Lower lobe of right lung (tissue), 2 donors: ENCODE measurements around the gene GORAB. TPM values are rescaled to one million over a fixed set of nuclear protein-coding genes. Genes with fewer than 3 reads are reported as not detected.

Experiments used
- ATAC-seq, 2 donors: fragments of 200-7000 bp; cut with Tn5 transposase; one replicate each; pipeline ENCODE4 v1.9.1; 2020 to 2022; ENCODE audit warnings: mild to moderate bottlenecking in 2 of 2, moderate library complexity in 2 of 2
- DNase-seq: peaks from one replicate; pipeline ENCODE4 v3.0.0-alpha.2; 2020
- H3K27ac ChIP-seq: fragments of 200-600 bp; one replicate; pipeline ENCODE4 v1.8.0; 2022
- H3K27me3 ChIP-seq: fragments of 200-600 bp; one replicate; pipeline ENCODE4 v1.8.0; 2022; ENCODE audit warnings: low read depth
- H3K36me3 ChIP-seq: fragments of 200-600 bp; one replicate; pipeline ENCODE4 v1.8.0; 2022; ENCODE audit warnings: mild to moderate bottlenecking
- H3K4me1 ChIP-seq: fragments of 200-600 bp; one replicate; pipeline ENCODE4 v1.8.0; 2022
- H3K4me3 ChIP-seq: fragments of 200-600 bp; one replicate; pipeline ENCODE4 v1.8.0; 2022; ENCODE audit warnings: mild to moderate bottlenecking
- H3K9me3 ChIP-seq: fragments of 200-600 bp; one replicate; pipeline ENCODE4 v1.8.0; 2022
- CTCF ChIP-seq: fragments of 200-600 bp; IDR thresholded peaks from one replicate; pipeline ENCODE4 v1.8.0; 2022; ENCODE audit warnings: antibody characterized with exemption, mild to moderate bottlenecking
- intact Hi-C: fragments of 100-400 bp; cut with DNase I; formaldehyde crosslinking; loops from one replicate; pipeline ENCODE4 v1.11.0; 2022
- total RNA-seq: library from RNA; stranded (reverse); fragmentation: NEBNext Ultra II Directional; extraction: Animal tissue kit (Norgen Biotek cat#: 25700); gene quantifications from one replicate; pipeline ENCODE4 v1.2.1, GENCODE V29; 2021
- donor health status: DM: no; HTN: yes; CAD: no; lungs with severe emphysema.

The GORAB gene
- total RNA-seq, 1 donor from 2014 or later, result 12.2 TPM

GRCh38 chr1:170495006-170495405 lies 37.0 kb upstream of the GORAB start:
- no peak overlapping the region for H3K27ac ChIP-seq

GRCh38 chr1:170498876-170499275 lies 33.1 kb upstream of the GORAB start:
- H3K27me3 ChIP-seq, result no peaks in the 10 kb centered on the region
- no peak for TF ChIP-seq CTCF
- no peak for ATAC-seq
- intact Hi-C loops, result no loop called here
- no peak overlapping the region for H3K4me3 ChIP-seq
- no peaks in the 10 kb centered on the region for H3K36me3 ChIP-seq
- DNase-seq, result no peak
- H3K4me1 ChIP-seq, result peaks cover 10% of the 10 kb centered on the region
- no peaks in the 10 kb centered on the region for H3K9me3 ChIP-seq
- H3K27ac ChIP-seq, result no peak overlapping the region

More at GRCh38 chr1:170495006-170495405, 37.0 kb upstream of the GORAB start:
- Histone ChIP-seq H3K36me3 (no peaks in the 10 kb centered on the region), H3K9me3 (no peaks in the 10 kb centered on the region), H3K4me3 (no peak overlapping the region), H3K4me1 (peaks cover 10% of the 10 kb centered on the region), H3K27me3 (no peaks in the 10 kb centered on the region)
- intact Hi-C loops, result no loop called here
- DNase-seq (no peak), ATAC-seq (no peak)
- no peak for TF ChIP-seq CTCF

GRCh38 chr1:170503665-170504064 lies 28.3 kb upstream of the GORAB start:
- DNase-seq (no peak), ATAC-seq (no peak)
- H3K4me3 ChIP-seq, result no peak overlapping the region
- H3K4me1 ChIP-seq, result no peaks in the 10 kb centered on the region
- no peaks in the 10 kb centered on the region for H3K9me3 ChIP-seq
- no peak for TF ChIP-seq CTCF
- intact Hi-C loops, result no loop called here
- no peak overlapping the region for H3K27ac ChIP-seq
- no peaks in the 10 kb centered on the region for H3K27me3 ChIP-seq
- no peaks in the 10 kb centered on the region for H3K36me3 ChIP-seq

GRCh38 chr1:170510163-170510562 lies 21.8 kb upstream of the GORAB start:
- no peaks in the 10 kb centered on the region for H3K4me1 ChIP-seq
- no peak overlapping the region for H3K27ac ChIP-seq
- TF ChIP-seq CTCF, result no peak
- DNase-seq (no peak), ATAC-seq (no peak)
- intact Hi-C loops, result no loop called here
- H3K27me3 ChIP-seq, result no peaks in the 10 kb centered on the region
- H3K4me3 ChIP-seq, result no peak overlapping the region
- H3K9me3 ChIP-seq, result no peaks in the 10 kb centered on the region
- no peaks in the 10 kb centered on the region for H3K36me3 ChIP-seq

- intact Hi-C loops, result no loop called here
- no peak for ATAC-seq
- H3K4me1 ChIP-seq, result no peaks in the 10 kb centered on the region
- DNase-seq, result no peak
- no peaks in the 10 kb centered on the region for H3K36me3 ChIP-seq
- no peaks in the 10 kb centered on the region for H3K9me3 ChIP-seq
- no peak overlapping the region for H3K27ac ChIP-seq
- H3K4me3 ChIP-seq, result no peak overlapping the region
- TF ChIP-seq CTCF, result no peak
- H3K27me3 ChIP-seq, result no peaks in the 10 kb centered on the region
These were observed 20.9 kb upstream of the GORAB start for GRCh38 chr1:170511038-170511437.

- Histone ChIP-seq H3K4me3 (no peak overlapping the region), H3K27me3 (no peaks in the 10 kb centered on the region), H3K4me1 (no peaks in the 10 kb centered on the region), H3K9me3 (no peaks in the 10 kb centered on the region), H3K36me3 (no peaks in the 10 kb centered on the region), H3K27ac (no peak overlapping the region)
- intact Hi-C loops, result no loop called here
- ATAC-seq, result no peak
- no peak for TF ChIP-seq CTCF
- no peak for DNase-seq
These were observed 18.8 kb upstream of the GORAB start for GRCh38 chr1:170513138-170513537.
